DMS153 (cell line): ENCODE results near the gene CEACAM19.
"Not testable (repeated sequence)": the region's sequence is repeated elsewhere in the genome, so short reads cannot be mapped to it uniquely, and the experiment has no call there.

Experiments used
- DNase-seq: peaks from one replicate; lab custom pipeline; 2025; lab: John Stamatoyannopoulos, UW

Gene CEACAM19, protein sequence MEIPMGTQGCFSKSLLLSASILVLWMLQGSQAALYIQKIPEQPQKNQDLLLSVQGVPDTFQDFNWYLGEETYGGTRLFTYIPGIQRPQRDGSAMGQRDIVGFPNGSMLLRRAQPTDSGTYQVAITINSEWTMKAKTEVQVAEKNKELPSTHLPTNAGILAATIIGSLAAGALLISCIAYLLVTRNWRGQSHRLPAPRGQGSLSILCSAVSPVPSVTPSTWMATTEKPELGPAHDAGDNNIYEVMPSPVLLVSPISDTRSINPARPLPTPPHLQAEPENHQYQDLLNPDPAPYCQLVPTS

DNA sequence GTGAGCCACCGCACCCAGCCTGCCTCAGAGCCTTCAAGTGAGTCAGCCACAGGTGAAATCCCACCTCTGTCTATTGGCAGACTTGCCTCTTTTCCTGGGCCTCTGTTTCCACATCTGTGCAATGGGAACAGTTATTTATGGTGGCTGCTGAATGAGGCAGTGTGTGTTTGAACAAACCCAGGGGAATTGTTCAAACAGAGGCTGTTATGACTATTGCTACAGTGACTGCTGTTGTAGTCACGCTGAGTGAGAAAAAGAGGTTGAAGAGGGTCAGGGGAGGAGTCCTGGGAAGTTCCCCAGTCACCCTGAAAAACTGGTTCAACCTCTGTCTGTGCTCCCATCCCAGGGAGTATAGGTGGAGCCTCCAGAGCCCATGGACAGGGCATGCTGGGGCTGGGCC, at the start of gene CEACAM19:
CEACAM19 (plus strand) TSS at position 83 of the 400 bp plus-strand sequence. CDS start 450 bp downstream, outside the sequence.
- no peak for DNase-seq

DNA sequence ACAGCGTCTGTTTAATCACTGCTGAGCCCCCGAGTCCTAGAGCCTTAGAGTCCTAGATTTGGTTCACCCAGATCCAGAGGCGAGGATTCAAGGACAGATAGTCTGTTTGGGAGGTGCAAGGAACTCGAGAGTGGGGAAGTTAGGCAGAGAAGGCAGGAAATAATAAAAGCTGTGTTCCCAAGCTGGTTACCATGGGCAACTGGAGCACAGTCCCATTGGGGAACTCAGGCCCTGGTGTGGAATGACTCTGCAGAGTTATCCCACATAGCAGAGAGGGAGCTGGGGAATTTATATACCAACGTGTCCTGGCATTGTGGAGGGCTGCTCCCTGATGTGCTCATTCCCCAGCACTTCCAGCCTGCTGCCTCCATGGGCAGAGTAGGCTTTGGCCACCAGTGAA, 48.2 kb upstream of the CEACAM19 start:
- no peak for DNase-seq

DNA sequence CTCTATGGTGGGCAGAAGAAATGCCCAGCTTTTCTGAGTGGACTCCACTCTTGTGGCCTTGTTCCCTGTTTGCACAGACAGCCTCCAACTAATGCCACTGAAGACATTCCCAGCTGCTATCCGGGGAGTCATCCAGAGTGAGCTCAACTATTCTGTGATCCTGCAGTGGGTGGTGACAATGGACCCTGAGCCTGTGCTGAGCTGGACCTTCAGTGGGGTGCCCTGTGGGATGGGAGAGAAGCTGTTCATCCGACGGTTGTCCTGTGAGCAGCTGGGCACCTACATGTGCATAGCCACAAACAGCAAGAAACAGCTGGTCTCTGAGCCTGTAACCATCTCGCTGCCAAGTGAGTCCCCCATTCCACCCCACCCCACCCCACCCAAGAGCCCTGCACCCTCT, 47.7 kb upstream of the CEACAM19 start:
- no peak for DNase-seq

DNA sequence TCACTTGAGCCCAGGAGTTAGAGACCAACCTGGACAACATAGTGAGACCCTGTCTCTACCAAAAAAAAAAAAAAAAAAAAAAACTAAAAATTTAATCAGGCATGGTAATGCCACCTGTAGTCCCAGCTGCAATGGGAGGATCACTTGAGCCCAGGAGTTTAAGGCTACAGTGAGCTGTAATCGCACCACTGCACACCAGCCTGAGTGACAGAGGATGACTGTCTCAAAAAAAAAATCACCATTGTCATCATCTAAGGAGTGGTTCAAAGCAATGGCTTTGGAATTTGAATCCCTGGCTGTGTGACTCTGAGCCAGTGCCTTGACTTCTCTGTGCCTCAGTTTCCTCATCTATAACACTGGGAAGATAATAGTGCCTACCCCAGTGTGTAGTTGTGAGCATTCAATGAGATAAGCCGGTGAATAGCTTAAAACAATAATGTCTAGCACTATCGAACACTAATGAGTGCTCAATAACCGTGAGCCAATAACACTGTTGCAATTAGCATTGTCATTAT, 46.4 kb upstream of the CEACAM19 start:
- no peak for DNase-seq

DNA sequence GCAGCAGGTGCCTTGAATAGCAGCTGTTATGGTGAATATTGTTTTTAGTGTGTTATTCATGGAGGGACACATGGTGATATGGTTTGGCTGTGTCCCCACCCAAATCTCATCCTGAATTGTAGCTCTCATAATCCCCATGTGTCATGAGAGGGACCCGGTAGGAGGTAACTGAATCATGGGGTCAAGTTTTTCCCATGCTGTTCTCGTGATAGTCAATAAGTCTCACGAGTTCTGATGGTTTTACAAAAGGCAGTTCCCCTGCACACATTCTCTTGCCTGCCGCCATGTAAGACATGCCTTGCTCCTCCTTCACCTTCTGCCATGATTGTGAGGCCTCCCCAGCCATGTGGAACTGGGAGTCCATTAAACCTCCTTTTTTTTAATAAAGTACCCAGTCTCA, 45.6 kb upstream of the CEACAM19 start:
- not testable (repeated sequence) for DNase-seq

DNA sequence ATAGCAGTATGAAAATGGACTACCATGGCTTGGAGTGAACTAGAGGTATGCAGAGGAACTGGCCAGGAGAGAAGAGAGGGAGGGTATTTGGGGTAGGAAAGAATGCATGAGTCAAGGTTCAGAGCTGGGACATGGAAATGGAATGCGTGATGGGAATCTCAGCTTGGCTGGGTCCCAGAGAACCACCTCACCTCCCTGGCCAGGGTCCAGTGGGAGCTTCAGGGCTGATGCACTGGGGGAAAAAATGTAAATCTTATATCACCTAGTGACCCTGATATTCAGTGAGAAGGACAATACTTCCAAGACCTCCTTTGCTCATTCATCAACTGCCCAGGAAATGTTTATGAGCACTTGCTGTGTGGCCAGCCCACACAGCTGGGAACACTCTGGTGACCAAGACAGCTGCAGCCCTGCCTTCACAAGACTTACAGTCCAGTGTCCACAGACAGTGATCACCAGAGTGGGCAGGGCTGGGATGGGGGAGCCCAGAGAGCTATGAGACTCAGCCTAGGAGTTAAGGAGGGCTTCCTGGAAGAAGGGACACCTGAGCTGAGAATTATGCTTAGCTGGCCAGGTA, 45.1 kb upstream of the CEACAM19 start:
- DNase-seq = no peak

DNA sequence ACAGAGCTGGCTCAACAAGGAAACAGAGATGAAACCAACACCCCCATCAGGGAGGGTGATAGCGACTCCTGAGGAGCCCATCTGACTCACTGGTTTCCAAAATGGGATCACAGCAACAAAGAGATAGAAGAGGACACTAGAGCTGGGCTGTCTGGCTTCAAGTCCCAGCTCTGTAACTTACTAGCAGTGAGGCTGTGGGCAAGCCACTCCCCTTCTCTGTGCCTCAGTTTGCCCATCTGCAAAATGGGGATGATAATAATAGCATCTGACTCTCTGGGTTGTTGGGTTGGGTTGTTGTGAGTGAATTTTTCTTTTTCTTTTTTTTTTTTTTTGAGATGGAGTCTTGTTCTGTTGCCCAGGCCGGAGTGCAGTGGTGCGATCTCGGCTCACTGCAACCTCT, 43.7 kb upstream of the CEACAM19 start:
- no peak for DNase-seq

DNA sequence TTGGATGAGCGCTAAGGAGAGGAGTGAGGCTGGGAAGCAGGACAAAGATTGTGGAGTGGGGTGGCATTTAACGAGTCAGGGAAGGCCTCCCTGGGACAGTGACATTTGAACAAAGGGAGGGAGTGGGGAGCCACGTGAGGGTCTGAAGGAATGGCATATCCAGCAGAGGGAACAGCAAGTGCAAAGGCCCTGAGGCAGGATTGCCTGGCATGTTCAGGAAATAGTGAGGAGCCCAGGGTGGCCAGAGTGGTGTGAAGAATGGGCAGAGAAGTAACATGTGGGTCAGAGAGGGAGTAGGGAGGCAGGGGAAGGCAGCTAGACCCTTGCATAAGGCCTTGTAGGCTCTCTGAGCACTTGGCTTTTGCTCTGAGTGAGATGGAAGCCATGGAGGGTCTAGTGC, 42.5 kb upstream of the CEACAM19 start:
- no peak for DNase-seq

DNA sequence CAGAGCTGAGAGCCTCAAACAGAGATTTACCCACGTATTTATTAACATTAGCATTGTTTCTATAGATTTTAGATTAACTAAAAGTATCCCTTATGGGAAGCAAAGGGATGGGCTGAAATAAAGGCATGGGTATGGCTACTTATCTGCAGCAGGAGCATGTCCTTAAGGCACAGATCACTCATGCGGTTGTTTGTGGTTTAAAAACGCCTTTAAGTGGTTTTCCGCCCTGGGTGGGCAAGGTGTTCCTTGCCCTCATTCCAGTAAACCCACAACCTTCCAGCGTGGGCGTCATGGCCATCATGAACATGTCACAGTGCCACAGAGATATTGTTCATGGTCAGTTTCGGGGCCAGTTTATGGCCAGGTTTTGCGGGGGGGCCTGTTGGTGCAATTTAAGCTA, 39.7 kb upstream of the CEACAM19 start:
- not testable (repeated sequence) for DNase-seq

DNA sequence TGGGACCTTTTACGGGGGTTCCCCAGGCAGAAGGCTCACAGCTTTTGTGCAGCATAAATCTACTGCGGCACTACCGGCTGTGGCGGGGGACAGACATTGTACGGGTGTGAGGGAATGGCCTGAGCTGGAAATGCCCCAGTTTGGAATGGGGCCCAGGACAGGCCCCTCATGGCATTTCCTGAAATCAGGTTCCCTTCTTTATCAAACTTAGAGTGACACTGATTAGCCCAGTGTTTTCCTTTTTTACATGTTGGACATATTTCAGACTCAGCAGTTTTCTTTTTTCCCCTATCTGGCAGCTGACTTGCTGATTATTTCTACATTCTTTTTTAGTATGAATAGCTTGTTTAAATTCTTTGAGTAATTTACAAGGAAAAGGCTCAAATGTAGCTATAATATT, 37.2 kb upstream of the CEACAM19 start:
- DNase-seq = not testable (repeated sequence)

DNA sequence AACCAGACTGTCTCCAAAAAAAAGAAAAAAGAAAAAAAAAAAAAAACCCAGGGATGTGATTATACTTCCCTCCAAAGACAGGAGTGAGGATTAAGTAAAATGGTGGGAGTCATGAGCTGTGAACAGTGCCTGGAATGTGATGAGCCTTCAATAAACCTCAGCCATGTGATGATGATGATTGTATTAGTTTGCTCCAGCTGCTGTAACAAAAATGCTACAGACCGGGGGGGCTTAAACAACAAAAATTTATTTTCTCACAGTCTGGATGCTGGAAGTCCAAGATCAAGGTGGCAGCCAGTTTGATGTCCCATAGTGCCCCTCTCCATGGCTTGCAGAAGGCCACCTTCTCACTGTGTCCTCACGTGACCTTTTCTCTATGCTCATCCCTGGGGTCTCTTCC, 36.5 kb upstream of the CEACAM19 start:
- no peak for DNase-seq

DNA sequence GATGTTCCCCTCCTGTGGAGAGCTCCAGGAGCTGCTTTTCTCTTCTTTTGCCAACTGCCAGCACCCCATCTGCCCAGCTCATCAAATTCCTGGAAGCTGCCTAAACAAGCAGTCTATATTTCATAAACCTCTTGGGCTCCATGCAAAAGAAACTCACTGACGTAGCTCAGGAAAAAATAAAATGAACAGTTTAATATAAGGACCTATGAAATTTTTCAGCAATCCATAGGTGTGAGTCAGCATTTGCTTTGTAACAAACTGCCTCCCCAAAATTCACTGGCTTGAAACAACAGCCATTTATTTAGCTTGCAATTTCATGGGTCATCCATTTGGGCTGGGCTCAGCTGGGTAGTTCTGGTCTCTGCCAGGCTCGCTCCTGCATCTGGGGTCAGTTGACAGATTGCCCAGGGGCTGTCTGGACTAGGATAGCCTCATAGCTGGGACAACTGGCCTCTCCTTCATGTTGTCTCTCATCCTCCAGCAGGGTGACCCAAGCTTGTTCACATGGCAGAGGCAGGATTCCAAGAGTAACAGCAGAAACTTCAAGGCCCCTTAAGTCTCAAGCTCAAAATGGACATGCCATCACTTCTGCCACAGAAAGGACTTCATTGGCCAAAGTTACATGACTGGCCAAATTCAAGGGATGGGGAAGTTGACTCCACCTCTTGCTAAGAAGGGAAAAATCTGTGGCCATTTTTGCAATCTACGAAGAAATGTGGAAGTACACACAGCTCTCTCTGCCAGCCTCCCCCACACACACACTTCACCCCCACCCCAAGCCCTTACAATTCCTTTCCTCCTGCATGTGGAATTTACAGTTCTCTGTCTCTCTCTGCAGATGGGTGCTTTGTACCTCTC, 35.5 kb upstream of the CEACAM19 start:
- no peak for DNase-seq

DNA sequence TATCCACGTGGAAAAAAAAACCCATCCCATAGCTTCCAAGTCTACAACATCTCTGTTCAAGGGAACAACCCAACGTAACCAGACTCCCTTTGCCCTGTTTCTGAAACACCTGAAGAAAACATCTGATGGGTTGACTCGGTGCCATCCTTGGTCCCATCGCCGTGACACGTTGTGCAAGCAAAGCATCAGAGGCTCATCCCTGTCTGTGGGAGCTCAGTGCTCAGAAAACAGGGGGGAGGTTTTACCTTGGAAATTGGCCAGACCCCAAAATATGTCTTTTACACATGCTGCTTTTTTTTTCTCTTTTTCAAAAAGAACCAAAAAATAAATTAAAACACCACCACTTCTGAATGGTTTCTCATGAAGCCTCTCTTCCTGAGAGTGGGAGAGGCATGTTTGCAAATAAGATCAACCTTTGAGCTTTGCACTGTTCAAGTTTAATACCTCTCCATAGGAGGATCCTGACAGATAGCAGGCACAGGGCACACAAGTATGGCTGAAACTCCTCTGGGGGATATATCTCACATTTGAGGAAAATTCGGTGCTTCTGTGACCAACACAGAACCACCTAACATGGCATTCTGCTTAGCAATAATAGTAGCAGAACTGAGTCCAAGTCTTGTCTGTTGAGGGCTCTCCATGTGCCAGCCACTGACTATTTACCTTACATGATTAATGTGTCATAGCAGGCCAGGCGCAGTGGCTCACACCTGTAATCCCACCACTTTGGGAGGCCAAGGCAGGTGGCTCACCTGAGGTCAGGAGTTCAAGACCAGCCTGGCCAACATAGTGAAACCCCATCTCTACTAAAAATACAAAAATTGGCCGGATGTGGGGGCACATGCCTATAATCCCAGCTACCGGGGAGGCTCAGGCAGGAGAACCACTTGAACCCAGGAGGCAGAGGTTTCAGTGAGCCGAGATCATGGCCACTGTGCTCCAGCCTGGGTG, 34.6 kb upstream of the CEACAM19 start:
- no peak for DNase-seq

DNA sequence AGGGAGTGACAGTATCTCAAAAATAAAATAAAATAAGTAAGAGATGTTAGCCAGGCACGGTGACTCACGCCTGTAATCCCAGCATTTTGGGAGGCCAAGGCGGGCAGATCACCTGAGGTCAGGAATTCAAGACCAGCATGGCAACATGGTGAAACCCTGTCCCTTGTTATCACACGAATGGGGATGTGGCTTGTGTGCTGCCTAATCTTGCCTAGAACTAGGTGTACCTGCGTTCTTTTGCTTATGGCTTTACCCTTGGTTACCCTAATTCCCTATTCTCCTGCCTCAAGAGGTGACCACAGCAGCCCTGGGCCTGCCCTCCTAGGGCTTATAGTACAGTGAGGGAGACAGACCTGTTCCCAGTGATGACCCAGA, 33.9 kb upstream of the CEACAM19 start:
- no peak for DNase-seq

DNA sequence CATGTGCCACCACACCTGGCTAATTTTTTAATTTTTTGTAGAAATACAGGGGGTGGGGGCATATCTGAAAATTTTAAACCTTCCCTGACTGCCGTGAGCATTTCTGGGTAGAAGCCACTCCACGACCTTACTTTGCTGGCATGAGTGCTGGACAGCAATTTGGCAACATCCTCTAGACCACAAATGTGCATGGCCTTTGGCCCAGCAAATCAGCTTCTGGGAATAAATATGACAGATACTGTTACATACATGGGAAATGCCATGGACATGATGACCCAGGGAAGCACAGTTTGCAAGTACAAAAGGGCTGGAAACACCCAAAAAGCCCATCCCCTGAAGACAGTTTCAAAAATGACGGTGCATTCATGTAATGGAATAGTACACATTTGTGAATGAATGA, 30.8 kb upstream of the CEACAM19 start:
- DNase-seq = no peak

DNA sequence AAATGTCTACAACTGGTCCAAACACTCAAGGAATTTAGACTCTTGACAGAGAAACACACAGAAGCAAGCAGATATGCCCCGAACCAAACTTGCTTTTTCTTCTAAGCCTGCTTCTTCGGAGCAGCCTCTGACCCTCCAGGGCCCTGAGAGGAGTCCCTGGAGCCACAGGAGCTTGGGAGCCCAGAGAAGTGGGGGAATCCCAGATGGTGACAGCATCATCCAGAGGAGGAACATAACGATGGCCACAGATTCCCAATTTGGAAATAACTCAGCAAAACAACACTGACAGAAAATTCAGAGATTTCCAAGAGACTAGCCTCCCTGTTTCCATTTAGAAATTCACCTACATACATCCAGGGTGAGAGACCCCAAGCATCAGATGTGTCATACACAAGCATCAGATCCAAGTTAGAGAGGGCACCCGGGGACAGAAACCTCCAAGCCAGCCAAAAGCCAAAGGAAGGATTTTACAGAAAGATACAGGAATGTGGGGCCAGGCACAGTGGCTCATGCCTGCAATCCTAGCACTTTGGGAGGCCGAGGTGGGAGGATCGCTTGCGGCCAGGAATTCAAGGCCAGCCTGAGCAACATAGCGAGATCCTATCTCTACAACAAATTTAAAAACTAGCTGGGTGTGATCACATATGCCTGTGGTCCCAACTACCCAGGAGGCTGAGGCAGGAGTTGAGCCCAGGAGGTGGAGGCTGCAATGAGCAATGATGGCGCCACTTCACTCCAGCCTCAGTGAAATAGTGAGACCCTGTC, 29.6 kb upstream of the CEACAM19 start:
- no peak for DNase-seq

DNA sequence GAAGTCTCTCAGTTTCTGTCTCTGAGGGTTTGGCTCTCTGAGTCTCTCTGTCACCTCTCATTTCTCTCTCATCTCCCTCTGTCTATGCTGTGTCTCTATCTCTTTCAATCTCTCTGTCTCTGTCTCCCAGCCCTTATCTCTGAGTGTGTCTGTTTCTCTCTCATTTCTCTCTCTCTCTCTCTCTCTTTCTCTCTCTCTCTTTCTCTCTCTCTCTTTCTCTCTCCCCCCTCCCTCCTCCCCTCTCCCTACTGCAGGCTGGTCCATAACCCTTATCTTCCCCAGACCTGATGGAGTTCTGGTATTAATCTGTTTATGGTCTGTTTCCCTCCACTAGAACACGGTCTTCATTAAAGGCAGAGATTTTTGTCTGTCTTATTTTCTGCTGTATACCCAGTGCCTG, 28.9 kb upstream of the CEACAM19 start:
- DNase-seq = no peak

DNA sequence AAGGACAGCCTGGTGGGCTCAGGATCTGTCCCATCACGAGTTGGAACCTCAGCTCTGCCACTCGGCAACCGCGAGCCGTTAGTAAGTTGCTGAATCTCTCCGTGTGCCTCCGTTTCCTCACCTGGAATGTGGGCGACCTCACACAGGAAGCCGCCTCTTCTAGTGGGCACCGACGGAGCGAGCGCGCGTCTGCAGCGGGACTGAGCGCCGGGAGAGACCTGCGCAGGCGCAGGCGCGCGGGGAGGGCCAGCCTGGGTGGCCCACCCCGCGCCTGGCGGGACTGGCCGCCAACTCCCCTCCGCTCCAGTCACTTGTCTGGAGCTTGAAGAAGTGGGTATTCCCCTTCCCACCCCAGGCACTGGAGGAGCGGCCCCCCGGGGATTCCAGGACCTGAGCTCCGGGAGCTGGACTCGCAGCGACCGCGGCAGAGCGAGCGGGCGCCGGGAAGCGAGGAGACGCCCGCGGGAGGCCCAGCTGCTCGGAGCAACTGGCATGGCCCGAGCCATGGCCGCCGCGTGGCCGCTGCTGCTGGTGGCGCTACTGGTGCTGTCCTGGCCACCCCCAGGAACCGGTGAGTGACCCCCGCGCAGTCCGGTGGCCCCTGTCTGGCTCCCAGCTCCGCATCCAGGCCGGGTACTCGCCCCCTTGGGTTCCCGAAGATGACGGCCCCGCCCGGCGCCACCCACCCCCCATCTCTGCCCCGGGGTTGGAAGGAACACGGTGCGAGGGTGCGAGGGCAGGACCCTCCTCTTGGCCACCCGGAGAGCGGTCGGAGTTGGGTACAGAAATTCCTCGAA, 27.5 kb upstream of the CEACAM19 start, which contains the start of gene PVR:
PVR (plus strand) TSS at position 306 of the 797 bp plus-strand sequence; CDS start at position 493, 187 bp downstream.
- peak; percentile 56 for DNase-seq

DNA sequence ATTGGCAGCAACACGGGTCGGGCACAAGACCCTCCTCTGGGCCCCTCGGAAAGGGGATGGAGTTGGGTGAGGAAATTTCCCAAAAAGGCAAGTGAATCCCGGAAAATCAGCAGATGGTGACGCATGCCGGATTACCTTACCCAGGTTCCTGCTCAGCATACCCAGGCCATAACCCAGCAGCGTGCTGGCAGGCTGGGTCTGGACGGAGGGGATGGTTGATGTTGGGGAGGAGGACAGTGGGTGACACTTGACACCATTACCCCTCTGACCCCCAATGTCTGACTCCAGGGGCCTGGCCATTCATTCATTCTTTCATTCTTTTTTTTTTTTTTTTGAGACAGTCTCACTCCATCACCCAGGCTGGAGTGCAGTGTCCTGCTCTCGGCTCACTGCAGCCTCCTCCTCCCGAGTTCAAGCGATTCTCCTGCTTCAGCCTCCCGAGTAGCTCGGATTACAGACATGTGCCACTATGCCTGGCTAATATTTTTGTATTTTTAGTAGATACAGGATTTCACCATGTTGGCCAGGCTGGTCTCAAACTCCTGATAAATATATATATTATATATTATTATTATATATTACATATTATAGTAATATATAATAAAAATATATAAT, 26.8 kb upstream of the CEACAM19 start:
- DNase-seq = peak; percentile 13
